Stimulated activated naive CD8-positive, alpha-beta T cell treated with anti-CD3 and anti-CD28 coated beads, Interleukin-15, Interleukin-2, amounts not matched to agents 100 U/mL and 50 U/mL, for 24 hours (primary cell): Measurements from ENCODE around the gene DPH5.

ENCODE experiments used
- ATAC-seq: fragments of 150-1000 bp; cut with Tn5 transposase; one replicate; pipeline ENCODE4 v1.10.0; 2021
- DNase-seq: peaks from one replicate; pipeline ENCODE4 v3.0.0; 2021

Gene DPH5

GRCh38 chr1:101030881-101031280, 5.3 kb upstream of the DPH5 start:
- DNase-seq: no peak

DNA sequence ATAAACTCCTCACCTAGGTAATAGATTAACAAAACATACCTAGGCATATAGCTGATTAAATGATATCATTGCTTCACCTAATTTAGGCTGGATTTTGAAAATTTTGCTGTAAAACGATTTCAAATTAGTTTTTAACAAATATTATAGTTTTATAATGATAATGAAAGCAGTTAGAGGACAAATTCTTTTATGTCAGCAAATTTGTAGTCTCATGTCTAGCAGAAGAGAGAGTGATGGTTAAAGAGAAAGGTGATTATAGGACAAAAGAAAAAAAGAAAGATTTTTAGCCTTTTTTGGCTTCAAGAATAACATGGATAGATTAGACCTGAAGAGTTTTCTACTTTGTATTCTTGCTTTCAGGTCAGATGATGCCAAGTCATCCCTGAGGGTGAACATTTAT, 3.6 kb upstream of the DPH5 start:
- DNase-seq (no peak), ATAC-seq (no peak)

More at GRCh38 chr1:101030881-101031280, 5.3 kb upstream of the DPH5 start:
- no peak for ATAC-seq

- ATAC-seq: no peak
- DNase-seq: no peak
Observed at GRCh38 chr1:101028466-101028865, 2.9 kb upstream of the DPH5 start.

GRCh38 chr1:101027194-101027772, 1.7 kb upstream of the DPH5 start:
- ATAC-seq: no peak

DNA sequence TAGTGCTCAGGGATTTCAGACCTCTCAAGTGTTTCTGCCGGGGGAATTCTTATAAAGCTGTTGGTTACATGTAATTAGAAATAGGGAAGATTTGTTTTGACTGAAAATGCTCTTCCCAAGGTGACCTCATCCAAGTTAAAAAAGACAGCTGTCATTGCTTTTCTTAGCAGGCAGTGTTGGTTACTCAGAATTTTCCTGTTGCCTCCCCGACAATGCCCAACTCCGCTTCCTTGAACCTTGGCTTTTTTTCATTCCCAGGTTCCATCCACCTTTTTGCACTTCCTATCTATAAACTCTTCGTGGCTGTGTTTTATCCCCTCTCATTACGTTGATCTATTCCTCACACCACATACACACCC, 825 bp upstream of the DPH5 start:
- no peak for DNase-seq
- no peak for ATAC-seq

More at GRCh38 chr1:101027194-101027772, 1.7 kb upstream of the DPH5 start:
- DNase-seq: no peak

DNA sequence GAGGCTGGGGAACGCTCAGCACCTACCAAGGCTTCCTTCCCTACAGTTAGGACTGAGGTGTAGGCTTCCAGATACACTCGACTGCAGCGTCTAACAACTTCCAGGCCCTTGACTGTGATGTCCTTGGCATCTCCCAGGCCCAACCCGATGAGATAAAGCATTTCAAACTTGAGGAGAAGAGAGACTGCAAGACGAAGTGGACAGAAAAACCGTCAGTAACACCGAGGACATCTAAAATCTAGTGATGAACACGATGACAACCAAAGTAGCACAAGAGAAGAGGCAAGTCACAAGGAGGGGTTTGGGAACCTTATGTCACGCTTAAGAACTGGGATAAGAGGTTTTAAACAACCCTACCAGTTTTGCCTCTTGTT, 314 bp downstream of the DPH5 start:
- ATAC-seq (peak; percentile 30), DNase-seq (peak; percentile 13)

- ATAC-seq: no peak
- no peak for DNase-seq
Observed at GRCh38 chr1:101022294-101022693, 3.3 kb downstream of the DPH5 start.

- ATAC-seq: no peak
- DNase-seq: no peak
Observed at GRCh38 chr1:101017448-101017847, 8.1 kb downstream of the DPH5 start.

DNA sequence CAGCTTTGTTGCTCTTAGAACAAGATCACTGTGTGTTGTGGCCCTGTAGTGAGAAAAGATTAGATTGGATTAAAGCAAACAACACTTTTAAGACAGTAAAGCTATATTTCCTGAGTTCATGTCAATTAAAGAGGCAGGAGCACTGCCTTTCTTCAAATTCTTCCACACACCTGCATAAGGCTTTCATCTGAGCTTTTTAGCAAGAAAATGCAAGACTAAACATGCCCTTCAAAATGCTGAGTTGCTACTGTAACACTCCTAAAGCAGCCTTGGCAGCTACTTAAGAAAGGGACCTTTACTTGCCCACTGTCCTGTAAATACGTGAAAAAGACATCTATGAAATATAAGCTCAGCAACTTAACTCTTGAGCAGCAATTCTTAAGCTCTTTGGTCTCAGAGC, 11.8 kb downstream of the DPH5 start:
- ATAC-seq (no peak), DNase-seq (no peak)

DNA sequence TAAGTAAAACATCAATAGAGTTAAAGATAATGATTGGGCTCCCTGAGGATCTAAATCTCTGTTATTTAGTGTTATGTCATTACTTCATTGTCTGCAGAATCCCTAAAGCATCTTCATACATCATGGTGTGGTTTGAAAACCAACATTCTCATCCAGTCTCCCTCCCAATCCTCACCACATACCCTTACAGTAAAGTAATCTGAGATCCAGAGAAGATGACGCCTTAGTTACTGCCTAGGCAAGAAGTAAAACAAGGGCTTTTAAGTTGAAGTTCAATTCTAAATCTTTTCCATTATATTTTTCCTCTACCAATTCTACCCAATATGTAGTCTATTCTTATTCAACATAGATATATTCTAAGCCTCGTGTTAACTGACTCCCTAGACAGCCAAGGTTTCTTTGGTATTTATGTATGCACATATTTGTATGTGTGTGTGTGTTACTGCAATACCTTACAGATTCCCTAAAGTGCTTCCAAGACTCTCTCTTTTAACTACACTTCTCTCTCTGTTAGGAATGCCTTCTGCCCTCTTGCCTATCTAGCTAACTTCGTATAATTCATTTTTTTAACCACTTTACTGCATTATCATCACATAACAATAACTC, 17.3 kb downstream of the DPH5 start:
- no peak for ATAC-seq

GRCh38 chr1:101006553-101006952, 19.0 kb downstream of the DPH5 start:
- ATAC-seq (peak; percentile 35), DNase-seq (no peak)

More for the DNA sequence above, 17.3 kb downstream of the DPH5 start:
- DNase-seq: no peak

- peak; percentile 60 for ATAC-seq
- no peak for DNase-seq
Observed at GRCh38 chr1:101005871-101006270, 19.7 kb downstream of the DPH5 start.

DNA sequence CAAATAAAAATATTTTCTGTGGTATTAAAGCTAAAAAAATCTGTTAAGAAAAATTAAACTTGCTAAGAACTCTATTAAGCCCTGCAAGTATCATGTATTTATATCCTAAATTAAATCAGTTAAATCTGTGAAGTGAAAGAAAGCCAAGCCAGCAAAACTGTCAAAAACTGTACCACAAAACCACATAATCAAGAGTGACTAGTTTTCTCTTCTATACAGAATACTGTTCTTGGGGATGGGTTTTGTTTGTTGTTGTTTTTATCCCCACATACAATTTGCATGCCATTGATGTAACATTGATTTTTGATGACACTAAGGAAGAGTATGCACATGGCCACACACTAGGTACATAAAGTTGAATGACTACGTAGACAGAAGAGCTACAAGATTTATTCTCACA, 20.4 kb downstream of the DPH5 start:
- no peak for DNase-seq
- no peak for ATAC-seq

DNA sequence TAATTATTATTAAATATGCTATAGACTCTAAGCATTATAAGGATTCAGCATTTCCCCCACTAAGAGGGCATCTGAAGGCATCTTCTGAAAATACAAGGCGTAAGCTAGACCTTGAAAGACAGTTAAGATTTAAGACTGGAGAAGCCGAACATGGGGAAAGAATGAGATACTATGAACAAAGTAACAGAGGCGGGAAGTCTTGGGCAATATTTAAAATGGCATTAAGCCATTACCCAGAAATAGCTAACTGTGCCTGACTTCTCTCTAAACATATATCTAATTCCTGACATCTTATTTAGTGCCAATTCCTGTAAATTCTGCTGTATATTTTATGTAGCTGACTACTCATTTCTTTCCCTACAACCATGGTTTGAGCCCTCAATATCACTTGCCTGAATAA, 20.9 kb downstream of the DPH5 start:
- no peak for DNase-seq
- ATAC-seq: no peak

DNA sequence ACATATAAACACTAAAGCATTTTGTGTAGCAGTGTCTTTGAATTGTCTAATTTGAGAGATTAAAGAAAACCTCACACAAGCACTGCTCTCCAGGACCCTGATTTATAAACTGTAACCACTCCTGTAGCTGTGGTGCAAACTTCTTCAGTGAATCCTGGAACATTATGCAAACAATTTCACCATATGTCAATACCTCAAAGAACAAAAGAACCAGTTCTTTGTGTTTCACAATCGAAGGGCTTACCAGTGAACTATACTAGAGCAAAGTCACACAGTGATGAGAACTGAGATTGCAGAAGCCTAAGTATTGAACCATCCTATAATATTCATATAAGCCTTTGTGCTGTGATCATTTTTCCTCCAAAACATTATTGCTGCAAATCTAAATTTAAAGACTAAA, 21.5 kb downstream of the DPH5 start:
- DNase-seq (no peak), ATAC-seq (no peak)

GRCh38 chr1:101003012-101003650, 22.5 kb downstream of the DPH5 start:
- no peak for ATAC-seq
- no peak for DNase-seq

- no peak for ATAC-seq
- no peak for DNase-seq
Observed at GRCh38 chr1:101002551-101002950, 23.0 kb downstream of the DPH5 start.

GRCh38 chr1:101000131-101000873, 25.3 kb downstream of the DPH5 start:
- no peak for ATAC-seq
- no peak for DNase-seq

DNA sequence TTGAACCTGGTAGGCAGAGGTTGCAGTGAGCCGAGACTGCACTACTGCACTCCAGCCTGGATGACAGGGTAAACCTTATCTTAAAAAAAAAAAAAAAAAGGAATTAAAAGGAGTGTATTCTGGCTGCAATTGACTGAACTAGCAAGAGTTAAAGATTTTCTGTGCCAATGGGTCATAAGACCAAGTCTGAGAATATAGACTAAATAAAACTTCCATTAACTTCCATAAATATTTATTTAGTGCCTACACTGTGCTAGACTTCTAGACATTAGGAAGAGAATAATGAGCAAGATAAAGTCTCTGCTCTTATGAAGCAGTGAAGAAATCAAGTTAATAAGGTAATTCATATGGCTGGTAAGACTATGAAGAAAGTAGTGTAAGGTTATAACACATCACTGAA, 27.2 kb downstream of the DPH5 start:
- no peak for DNase-seq
- no peak for ATAC-seq

DNA sequence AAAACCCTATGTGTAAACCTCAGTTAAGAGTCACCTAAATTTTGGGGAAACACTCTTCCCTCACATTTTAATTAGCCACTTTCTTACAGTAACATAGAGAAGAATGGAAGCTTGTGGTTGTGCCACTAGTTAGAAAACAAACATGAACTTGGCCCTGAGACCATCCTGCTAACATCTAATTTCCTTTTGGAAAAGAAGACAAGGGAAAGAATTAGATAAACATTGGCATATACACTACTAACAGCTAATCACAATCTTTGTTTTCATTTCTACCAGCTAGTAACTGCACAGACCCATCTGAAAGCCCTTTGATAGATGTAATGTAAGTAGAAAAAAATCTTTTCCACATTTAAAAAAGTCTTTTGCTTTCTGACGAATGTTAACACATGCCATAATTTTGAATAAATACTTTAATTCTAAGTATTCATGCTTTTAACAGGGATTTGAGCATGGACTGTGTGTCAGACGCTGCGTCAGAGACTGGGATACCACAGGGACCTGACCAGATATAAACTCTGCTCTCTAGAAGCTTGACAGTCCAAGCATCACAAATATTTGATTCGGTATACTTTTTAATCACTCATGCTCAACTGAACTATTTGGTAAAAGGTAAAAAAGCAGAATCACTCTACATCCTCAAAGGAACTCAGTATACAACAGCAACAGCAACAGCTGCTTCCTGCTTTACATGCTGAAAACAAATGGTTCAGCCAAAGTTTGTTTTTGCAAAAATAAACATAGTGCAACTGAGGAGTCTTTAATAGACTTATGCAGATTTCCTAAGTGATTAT, 30.2 kb downstream of the DPH5 start:
- ATAC-seq (no peak), DNase-seq (no peak)

- DNase-seq (no peak), ATAC-seq (no peak)
Observed at GRCh38 chr1:100989306-100990077, 36.1 kb downstream of the DPH5 start.

DNA sequence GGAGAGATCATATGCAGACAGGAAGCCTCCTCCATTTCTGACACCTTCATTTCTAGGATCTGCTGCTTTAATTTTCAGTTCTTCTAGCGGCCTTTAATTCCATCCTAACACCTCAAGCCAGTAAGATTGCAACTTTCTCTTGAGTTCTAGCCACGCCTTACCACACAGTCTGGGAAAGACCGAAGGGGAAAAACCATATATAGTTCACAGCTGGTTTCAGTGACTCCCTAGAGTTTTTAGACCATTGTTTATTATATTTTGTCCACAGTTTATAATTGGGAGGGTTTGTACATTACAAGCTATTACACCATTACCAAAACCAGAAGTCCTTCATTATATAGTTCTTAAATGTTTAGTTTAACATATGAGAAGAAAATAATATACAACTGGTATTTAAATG, 37.5 kb downstream of the DPH5 start:
- no peak for ATAC-seq
- DNase-seq: no peak
